Activated T-cell treated with anti-CD3 and anti-CD28 coated beads for 4 hours (primary cell): ENCODE data around the gene ZBTB7C.

ENCODE experiments used
- DNase-seq: peaks from one replicate; pipeline ENCODE4 v3.0.0-alpha.2; 2020

ZBTB7C gene

DNA sequence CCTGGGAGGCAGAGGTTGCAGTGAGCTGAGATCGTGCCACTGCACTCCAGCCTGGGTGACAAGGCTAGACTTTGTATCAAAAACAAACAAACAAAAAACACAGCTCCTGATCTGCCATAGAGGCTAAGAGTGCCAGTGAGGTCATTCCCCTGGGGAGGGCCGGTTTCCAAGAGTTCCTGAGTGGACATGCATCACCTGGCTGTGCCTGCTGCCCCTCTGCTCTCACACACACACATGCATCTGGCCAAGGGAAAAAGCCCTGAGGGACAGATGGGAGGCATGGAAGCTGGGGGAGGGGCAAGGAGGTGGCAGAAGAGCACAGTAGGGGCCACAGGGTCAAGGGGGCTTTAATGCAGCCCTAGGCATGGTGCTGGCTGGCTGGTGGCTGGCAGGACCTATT lies 60.4 kb downstream of the ZBTB7C start:
- no peak for DNase-seq

DNA sequence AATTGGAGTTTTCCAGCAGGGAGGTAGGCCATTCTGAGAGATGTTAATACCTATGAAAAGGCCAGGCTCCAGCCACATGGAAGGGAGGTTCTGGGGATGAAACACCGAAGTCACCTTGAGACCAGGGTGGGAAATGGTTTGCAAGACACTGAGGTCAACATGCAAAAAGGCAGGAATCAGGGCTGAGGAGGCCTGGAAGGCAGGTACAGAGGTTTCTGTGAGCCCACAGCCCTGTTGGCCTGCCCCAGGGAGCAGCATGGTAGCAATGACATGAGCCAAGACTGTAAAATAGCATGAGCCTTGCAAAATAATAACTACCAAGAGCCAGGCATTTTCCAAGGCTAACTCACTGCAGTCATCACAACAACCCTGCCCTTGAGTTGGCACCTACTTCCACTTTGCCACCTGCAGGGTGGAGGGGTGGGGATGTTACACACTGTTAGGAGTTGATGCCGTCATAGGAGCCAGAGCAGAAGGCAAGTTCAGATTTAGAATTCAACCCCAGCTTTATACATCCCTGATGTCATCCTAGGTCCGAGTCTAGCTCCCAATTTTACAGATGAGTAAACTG lies 61.3 kb downstream of the ZBTB7C start:
- no peak for DNase-seq

DNA sequence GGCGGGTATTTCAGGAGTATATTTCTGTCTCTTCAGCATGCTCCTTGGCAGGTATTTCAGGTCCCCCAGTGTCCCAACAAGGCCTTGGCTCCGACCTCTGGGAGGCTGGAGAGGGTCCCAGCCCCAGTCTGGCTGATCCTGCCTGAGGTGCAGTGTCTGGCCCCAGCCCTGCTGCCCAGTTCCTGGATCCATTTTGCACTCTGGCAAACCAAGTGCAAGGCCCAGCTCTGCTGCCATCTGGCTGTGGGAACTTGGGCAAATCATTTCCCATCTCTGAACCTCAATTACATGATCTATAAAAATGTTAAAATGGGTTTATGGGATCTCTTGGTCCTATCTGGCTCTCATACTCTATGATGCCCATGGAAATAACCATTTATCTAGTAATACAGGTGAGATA lies 63.6 kb downstream of the ZBTB7C start:
- no peak for DNase-seq

DNA sequence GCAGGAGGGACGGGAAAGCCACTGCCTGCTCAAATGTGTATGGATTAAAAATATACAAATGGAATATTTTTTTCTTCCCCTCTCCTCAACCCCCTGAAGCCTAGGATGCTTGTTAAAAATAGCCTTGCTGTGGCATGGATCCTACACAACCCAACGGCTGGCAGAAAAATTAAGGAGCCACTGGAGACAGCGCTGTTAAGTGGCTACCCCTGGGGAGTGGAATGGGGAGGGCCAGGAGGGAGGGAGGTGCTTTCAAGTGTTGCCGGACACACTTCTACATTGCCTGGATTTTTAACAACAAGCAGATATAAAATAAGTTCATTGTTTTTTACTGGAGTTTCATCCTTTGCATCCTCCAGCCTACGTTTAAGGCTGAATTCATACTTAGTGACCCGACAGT lies 66.6 kb downstream of the ZBTB7C start:
- no peak for DNase-seq

DNA sequence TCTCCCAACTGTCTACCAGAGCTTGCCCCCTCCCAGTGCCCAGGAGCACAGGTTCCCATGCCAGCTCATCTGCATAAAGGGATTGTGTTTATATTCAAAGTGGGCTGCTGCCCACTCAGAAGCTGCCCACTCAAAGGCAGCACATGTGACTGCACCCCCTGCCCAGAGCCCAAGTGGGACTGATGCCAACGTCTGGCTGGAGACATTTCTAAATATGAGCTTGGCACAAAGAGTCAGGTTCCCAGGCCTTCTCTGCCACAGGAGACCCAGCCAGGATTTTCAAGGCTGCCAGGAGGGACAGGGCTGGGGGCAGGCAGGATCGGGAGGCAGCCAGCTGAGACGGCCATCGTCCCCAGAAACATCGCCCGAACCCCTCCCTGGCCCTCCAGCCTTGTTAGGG lies 67.1 kb downstream of the ZBTB7C start:
- no peak for DNase-seq

DNA sequence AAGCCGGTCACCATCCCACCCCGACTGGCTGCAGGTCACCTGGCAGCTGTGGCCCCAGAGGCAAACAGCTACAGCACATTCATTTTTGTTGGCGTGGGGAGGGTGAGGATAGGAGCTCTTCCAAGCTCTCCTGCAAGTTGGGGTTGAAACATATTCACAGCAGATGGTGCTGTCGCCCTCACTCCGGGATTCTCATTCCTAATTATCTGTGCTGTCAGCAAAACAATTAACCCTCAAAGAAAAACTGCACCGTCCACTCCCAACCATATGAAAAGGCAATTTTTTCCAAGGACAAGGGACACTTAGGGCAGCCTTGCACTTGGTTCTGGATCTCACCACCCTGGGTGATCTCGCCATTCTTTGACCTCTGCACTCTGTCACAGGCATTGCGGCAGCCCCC lies 68.6 kb downstream of the ZBTB7C start:
- DNase-seq = no peak

DNA sequence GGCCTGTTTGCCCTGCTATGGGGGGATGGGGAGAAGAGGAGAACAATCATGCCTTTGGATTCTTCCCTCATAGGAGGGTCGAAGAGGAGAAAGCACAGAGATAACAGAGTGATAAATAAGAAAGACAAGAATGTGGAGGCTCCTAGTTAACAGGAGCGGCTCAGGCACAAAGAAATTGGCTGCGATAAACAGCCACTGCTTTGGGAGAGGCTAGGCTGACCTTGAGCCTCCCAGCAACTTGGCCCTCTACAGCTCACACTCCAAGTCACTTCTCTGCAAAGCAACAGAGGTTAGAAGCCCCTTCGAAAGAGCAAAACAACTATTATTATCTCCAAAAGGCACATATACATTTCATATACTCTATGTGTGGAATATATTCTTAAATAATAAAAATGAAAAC lies 69.5 kb downstream of the ZBTB7C start:
- DNase-seq = no peak

DNA sequence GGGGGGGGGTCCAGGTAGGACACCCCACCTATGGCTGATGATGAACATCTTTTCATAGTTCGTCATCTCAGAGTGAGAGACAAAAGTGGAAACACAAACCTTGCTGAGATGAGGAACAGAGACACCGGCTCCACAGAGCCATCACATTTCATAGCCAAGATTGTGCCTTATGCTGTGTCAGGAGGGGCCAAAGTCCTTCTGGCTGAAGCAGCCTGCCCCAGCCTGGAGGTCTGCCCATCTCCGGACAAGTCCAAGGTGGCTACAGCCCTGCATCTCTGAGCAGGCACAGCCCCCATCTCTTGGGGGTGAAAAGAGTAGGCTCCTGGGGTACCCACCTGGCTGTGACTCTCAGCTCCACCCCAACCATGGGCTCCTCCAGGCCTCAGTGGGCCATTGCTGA lies 70.3 kb downstream of the ZBTB7C start:
- DNase-seq = no peak

DNA sequence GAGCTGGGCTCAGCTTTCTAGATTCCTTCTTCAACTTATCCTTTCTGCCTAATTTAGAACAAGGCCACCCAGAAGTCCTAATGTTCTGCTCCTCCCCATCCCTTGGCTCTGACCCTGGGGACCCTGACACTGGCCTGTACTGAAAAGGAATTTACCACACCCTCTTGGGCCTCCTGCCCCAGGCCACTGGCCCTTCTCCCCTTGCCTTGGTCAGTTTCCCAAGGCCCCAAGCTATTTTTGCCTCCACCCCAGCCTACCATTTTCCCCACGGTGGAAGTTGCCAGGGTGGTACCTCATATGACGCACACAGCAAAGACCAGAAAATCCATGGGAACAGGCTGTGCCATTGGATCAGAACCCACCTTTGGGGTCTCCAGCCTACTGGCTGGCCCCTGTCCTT lies 72.1 kb downstream of the ZBTB7C start:
- no peak for DNase-seq

DNA sequence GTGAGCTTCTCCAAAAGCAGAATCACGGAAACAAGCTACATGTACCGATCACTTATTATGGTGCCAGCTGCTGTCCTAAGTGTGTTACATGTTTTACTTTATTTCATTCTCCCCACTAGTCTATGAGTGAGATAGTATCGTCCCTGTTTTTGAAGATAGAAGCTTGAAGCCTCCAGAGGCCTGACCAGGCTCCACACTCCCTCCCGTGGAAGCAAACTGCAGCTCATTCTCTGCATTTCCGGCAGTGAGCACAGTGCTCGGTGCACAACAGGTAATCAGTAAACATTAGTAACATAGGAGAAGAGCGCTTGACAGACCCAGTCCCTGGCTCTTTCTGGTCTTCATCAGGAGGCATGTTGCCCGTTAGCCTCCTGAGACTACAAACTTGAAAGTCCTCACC lies 72.9 kb downstream of the ZBTB7C start:
- DNase-seq = no peak

DNA sequence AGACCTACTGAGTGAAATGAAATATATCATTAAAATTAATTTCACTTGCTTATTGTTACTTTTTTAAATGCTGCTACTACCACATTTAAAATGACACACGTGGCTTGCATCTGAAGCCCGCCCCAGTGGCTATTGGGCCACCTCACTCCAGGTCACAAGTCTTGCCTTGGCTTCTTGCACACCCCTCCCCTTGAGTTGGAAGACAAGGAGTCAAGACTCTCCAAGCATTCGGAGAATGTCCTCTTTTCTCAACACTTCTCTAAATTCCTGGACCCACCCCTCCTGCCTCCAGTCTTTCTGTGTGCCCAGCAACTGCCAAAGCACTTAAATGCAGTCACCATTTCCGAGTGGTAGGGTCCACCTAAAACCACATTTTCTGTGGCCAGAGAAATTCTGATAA lies 73.4 kb downstream of the ZBTB7C start:
- DNase-seq = no peak

DNA sequence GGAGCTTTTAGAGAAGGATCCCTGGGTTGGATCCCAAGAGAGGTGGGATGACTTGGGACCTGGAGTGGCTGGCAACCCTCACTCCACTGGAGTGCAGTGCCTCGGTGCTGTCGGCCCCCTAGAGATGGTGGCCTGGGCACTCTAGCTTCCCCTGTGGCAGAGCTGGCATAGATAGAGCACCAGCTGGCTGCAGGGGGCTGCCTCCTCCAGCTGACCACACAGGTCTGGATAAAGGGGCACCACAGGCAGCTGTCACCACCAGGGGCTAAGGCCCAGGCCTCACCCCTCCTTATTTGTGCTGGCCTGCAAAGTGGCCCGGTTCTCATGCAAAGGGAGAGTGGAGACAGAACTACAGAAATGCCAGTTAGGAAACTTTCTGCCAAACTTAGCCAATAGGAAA lies 74.3 kb downstream of the ZBTB7C start:
- DNase-seq = no peak

DNA sequence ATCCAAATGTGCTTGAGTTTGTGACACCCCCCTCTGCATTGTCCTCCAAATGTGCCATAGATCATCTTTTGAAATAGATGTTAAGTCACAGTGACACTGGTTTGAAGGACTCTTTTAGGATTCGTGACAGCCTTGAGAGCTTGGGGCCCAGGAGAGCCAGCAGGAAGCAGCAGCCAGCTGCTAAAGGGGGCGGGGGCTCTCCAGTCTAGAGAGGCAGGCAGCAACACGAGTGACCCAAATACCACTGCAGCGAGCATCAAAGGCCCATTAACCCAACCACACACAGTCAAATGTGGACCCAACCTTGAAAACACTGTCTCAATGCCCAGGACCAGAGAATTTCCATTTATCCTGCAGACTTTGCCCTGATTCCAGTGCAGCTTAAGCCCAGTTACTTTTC lies 75.6 kb downstream of the ZBTB7C start:
- DNase-seq = no peak

DNA sequence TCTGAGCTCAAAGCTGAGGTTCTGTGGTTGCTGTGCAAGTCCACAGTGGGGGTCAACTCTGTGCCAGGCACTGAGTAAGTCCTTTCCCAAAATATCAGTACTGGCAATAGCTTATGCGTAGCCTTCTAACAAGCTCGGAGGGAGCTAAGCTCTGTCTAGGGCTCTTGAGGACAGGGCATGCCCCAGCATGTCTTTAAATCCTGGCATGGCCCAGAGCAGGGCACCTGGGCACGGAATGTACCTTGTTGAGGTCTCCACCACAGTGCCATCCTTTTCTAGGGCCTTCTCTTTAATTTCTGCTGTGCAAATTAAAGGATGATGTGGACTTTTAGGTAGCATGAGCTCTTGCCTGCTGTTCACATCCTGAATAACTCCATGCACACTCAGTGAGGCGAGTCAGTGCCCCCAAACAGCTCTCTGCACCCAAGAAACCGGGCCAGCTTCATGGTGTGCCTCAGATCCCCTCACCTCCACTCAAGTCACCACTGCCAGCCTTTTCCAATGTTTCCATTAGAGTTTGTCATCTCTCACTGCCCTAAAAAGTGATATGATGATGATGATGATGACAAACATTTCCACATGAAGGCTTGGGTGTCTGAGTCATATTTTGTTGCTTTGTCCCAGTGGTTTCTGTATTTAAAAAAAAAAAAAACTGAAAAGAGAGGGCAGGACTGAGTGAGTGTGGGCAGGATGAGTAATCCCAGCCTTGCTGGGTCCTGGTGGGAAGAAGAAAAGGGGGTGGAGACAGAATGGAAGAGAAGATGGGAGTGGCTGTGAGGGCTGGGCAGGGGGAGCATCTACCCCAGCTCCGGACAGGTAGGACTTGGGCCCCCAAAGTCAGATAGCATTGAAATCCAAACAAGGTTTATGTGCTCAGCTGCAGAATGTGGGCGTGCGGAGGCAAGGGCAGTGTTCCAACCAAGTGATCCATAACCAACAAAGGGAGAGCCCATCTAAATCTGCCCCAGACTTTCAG lies 78.9 kb downstream of the ZBTB7C start:
- DNase-seq = no peak

DNA sequence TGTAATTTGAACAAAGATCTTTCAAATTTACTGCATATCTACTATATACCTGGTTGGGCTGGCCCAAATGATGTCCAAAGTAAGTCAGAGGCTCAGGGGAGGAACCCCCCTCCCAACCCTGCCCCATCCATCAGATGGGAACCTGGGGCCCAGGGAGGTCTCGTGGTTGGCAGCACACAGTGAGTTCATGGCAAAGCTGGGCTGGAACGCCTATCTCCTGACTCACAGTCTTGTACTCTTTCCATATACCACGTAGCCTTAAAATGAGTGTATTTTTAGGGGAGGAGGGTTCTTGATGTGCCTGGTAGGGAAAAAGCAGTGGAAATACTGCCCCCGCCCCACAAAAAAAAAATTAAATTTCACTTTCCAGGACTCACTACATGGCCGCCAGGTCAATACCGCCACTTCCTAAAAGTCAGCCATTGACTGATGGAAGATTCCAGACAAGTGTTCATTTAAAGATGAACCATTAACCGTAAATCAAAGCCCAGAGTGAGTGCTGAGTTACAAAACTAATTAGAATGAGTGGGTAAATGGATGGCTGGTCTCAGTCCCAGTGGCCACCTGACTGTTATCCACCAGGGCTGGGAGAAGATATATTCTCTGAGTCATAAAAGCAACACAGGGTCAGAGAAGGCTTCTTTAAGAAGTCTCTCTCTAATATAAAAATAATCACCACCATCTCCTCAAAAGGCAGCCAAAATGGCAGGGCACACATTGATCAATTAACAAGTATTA lies 80.5 kb downstream of the ZBTB7C start:
- no peak for DNase-seq

DNA sequence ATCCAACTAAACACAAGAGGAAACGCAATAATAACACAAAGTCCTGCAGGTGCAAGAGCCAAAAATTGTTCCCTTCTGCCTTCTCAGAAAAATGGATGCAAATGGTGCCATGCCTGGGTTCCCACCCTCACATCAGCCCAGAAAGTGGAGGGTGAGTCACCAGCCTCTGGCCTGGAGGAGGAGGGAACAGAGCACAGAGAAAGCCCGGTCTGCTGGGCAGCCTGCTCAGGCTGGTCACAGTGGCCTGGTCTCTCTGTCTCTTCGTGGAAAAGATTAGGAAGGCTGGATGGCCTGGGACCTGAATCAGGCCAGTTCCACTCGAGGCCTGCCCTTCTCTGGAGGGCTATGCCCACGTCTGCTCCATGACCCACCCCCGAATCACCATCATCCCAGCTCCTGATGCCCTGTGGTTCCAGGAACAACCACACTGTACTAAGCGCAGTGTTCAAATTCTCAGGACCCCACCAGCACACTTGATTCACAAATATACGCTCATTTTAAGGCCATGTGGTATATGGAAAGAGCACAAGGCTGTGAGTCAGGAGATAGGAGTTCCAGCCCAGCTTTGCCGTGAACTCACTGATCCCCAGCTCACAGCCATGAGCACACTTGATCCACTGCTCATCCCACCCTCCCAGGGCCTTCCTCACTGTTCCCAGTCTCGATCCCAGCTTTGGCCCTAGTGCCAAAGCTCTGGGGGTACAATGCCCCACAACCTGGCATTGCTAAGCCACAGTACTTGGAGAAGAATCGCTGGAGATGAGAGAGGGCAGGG lies 82.1 kb downstream of the ZBTB7C start:
- no peak for DNase-seq

DNA sequence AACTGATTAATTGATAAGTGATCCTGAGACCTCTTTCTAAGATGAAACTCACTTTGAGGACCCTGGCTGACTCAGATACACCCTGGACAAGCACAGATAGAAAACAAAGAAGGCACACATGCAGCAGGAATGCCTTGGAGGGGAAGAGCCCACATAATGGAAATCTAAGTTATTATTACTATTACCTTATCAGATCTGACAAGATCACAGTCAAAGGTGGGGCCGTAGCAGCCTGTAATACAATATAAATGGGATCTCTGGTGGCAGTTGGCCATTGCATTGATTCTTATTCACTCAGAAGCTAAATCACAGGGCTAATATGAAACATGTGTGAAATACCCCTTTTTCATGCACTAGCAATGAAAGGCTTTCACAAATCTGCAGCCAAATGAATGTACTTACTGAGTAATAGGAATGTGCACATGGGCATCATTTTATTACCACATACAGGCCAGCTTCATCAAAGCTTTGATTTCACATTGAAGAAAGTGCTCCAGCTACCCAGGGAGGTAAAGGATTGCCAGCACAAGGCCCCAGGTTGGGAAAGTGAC lies 84.0 kb downstream of the ZBTB7C start:
- no peak for DNase-seq

DNA sequence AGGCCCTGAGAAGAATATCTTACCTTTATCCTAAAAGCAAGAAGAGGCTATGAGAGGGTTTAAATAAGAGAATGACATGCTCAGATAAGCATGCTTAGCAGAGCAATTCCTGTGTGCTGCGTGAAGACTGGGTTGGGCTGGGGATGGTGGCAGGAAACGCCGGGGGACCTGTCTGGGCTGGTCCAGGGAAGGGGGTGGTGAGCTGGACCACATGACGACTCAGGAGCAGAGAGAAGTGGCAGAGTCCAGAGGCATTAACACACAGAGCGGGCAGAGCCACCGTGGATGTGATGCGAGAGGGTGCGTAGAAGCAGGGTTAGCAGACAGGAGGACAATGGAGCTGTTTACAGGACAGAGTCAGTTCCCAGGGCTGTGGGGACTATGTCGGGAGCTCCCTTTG lies 84.5 kb downstream of the ZBTB7C start:
- DNase-seq = no peak

DNA sequence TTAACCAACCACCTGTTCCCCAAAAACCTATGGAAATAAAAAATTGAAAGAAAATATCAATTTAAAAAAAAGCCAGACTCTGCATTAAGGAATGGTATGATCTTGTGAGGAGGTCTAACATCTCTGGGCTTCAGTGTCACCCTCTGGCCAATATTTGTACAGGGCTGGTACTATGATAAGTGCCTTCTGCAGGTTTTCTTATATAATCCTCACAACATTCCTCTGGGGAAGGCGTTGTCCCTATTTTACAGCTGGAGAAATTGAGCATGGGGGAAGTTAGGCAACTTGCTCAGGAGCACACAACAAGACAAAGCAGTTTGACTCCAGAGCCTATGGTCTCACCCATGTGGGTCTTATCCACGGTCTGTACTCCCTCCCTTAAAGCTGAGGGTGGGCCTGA lies 86.0 kb downstream of the ZBTB7C start:
- no peak for DNase-seq

DNA sequence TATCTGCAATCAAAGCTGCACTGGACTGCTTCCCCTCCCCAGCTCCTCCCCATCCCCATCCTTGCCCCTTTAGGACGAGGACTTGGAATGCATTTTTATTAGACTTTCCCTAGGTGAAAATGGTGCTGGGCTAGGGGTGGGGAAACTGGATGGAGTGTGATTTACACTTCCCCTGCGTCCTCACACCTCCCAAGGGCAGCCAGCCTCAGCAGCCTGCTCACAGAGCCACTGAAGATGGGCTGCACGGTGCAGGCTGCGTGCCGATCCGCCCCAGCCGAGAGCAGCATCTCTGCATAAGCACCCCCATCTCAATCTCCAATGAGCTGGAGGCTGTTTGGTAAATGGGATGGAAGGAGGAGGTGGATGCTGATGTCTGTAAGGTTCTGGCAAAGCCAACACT lies 87.6 kb downstream of the ZBTB7C start:
- DNase-seq = no peak

DNA sequence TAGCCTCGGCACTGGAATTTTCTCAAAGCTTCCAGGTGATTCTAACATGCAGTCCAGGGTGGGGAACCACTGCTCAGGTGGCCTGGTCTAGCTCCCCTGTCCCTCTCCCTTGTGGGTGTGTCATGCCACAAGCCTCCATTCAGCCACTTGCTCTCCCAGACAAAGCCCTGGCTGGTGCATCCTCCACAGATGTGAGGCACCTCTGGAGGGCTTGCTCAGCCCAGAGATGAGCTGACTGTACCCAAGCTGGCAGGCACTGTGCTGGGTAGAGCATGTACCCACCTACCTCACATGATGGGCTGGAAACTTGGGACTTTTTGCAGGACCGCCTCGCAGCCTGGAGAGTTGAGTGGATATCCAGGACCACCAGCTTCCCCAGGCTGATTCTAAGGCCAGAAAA lies 88.1 kb downstream of the ZBTB7C start:
- no peak for DNase-seq

DNA sequence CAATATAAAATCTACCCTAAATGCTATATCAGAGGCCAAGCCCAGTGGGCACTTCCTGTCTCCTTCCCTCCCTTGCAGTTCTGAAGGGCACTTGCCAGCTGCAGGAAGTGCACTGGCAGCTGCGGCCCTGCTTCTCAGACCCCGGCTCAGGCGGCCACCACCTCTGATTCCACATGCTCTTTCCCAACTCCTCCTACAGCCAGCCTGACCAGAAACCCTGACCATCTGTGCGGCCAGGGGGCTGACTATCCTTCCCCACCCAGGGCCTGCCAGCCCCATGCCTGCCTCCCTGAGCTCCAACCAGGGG lies 88.6 kb downstream of the ZBTB7C start:
- DNase-seq = no peak
